HPDE6-E6E7 (cell line): ENCODE measurements around the gene FLCN.
"Not testable (repeated sequence)": the region's sequence is repeated elsewhere in the genome, so short reads cannot be mapped to it uniquely, and the experiment has no call there.

Experiments used
- DNase-seq: peaks from one replicate; pipeline ENCODE4 v3.0.0; 2011; ENCODE audit warnings: missing footprints; ENCODE audit errors: extremely low spot score

Gene FLCN

DNA sequence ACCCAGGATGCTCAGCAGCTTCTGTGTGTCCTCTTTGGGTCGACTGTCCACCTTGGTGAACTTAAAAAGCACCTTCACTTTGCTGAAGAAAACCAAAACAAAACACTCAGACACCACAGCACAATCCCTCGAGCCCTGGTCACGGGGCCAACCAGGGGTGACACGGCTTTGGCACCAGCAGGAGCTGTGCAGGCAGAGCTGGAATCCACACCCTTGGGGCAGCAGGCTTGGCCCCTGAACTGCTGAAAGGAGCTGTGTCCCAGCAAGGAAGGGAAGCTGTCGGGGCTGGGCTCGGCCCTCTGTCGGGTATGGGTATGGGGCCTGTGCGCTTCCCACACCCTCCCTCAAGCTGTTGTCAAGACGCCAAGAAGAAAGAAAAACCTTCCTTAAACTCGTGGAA is 23.2 kb downstream of the FLCN start:
- no peak for DNase-seq

DNA sequence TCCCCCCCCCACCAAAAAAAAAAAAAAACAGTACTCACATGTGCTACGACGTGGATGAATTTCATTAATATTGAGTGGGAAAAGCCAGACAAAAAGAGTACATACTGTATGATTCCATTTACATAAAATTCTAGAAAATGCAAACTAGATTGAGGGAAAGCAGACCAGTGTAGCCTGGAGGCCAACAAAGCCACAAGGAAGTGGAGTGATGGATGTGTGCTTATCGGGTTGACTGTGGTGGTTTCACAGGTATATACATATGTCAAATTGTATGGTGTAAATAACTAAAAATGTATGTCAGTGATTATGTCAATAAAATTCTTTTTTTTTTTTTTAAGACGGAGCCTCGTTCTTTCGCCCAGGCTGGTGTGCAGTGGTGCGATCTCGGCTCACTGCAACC is 29.0 kb downstream of the FLCN start:
- DNase-seq: no peak

DNA sequence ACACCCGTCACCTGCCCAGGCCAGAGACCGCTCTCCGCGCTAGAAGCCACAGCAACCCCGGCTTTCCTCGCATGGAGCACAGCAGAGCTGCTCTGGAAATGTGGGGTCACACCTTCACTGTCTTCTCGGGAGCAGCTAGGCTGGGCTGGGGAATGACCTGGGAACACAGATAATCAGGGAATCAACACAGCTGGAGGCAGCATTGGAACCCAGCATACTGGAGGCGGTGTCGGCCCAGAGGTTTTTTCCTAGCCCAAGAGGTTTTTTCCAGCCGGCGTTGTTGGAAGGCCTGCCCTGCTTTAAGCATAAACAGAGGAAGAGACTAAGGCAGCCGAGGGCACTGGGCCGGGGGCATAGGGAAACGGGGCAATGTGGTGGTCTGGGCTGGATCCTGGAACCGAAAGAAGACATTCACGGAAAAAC is 30.0 kb downstream of the FLCN start:
- no peak for DNase-seq

DNA sequence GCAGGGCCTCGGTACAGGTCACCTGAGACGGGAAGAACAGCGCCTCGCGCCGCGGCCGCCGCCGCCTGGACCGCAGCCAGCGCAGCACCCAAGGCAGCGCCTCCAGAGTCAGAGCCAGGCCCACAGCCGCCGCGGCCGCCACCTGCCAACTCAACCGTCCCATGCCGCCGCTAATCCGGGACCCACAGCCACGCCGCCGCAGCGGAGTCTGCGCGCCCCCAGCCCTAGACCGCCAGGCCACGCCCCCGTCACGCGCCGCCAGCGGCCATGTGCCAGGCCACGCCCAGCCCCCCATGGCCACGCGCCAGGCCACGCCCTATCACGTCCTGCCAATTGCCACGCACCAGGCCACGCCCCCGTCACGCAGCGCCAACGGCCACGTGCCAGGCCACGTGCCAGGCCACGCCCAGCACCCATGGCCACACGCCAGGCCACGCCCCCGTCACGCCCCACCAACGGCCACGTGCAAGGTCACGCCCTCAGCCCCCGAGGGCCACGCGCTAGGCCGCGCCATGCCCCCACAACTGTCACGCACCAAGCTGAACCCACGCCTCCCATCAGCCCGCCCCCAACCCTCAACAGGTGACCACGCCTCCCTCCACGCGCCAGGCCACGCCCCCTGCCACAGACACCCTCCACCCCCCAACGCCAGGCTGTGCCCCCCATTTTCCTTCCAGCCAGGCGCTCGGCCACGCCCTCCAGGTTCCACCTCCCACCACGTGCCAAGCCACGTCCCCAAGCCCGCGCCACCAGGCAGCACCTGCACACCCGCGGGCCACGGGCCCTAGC is 30.6 kb downstream of the FLCN start, which contains the start of gene PLD6:
Gene PLD6, minus strand, starts transcription at position 210 of the 789 bp plus-strand sequence. Its CDS starts 47 bp downstream, at position 163.
- peak; percentile 58 for DNase-seq

GRCh38 chr17:17205368-17206123 is 31.4 kb downstream of the FLCN start:
- DNase-seq: peak; percentile 64

DNA sequence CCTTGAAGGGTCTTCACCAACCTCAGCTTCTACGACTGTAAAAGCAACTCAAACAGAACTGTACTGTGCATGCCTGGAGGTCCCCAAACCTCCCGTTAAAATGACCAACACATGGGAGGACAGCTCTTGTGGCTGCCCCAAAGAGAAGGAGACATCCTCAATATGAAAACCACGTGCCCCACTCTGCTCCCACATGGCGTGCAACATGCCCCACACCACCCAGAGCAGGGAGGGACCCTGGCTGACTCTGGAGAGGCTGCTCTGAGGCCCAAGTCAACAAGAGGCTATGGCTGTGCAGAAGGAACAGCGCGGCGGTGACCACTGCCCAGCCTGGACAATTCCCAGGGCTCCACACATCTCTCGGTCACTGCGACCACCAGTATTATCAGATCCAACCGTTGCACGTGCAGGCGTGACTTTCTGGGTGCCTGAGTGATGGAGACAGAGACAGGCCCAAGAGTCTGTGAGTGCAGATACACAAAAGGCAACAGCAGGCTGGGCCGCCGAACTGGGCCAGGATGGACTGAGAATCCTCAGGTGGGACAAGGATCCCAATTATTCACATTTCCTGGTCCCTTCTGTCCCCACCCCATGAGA is 32.2 kb downstream of the FLCN start:
- DNase-seq: no peak

DNA sequence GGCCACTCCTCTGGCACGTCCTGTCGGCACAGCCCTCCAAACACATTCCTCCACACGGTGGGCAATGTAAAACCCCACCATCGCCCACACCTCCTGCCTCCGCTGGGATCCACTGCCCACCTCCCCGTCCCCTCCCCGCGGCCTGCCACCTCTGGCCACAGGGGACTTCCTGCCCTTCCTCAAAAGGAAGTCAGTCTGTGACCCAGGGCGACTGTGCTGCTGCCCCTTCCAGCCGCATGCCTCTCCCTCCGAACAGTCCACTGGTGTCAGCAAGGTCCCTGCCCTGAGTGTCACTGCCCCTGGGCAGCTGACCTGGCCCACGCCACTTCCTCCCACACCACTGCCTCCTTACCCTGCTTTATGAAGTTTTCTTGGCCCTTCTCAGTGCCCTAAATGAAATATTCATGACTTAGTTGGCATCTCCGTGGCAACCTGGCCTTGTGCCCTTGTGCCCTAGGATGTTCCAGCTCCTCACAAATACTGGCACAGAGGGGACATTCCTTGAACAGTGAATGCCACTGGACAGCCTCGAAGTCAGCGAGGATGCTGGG is 32.9 kb downstream of the FLCN start:
- DNase-seq: no peak

- no peak for DNase-seq
These were observed 33.7 kb downstream of the FLCN start for GRCh38 chr17:17203173-17203730.

GRCh38 chr17:17201907-17202306 is 35.1 kb downstream of the FLCN start:
- DNase-seq: no peak

DNA sequence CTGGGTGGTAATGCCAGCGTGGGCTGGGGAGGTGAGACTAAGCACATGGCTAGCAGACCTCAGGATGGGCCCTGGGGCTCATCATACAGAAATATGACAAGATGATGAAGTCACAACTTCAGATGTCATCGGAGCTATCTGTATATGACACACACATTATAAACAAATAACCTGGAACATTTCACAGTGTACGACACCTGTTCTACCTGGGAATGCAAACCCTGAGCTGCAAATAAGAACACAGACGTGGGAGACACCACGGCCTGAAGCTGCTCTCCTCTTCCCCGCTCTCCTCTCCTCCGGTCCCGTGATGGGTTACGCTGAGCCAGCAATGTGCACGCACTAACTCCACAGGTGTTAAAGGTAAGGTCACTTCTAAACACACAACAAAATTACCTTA is 35.7 kb downstream of the FLCN start:
- DNase-seq: no peak

- no peak for DNase-seq
These were observed 36.1 kb downstream of the FLCN start for GRCh38 chr17:17200831-17201230.

DNA sequence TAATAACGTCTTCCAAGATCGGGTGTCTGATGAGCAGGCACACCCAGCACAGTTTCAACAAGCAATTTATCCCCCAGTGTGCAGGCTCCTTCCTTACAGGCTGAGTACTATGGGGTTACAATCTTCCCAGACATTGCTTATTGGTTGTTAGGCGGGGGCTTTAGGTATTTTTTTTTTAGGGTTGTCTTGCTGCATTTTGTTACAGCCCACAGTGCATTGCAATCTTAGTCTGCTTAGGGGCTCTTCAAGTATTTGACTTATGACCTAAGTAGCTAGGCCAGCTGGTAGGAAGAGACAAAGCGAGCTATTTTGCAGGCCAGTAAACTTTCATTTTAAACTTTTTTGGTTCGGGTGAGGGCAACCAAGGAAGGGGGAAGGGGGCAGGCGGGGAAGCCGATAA is 36.7 kb downstream of the FLCN start:
- DNase-seq: no peak

GRCh38 chr17:17198281-17198680 is 38.7 kb downstream of the FLCN start:
- DNase-seq: no peak

DNA sequence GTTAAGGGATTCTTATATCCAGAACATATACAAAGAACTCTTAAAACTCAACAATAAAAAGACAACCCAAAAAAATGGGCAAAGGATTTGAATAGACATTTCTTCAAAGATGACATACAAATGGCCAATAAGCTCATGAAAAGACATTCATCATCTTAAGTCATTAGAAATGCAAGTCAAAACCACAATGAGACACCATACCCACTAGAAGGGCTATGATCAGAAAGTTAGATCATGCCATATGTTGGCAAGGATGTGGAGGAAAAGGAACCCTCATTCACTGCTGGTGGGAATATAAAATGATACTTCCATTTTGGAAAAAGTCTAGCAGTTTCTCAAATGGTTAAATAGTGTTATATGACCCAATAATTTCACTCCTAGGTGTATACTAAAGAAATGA is 40.2 kb downstream of the FLCN start:
- no peak for DNase-seq

DNA sequence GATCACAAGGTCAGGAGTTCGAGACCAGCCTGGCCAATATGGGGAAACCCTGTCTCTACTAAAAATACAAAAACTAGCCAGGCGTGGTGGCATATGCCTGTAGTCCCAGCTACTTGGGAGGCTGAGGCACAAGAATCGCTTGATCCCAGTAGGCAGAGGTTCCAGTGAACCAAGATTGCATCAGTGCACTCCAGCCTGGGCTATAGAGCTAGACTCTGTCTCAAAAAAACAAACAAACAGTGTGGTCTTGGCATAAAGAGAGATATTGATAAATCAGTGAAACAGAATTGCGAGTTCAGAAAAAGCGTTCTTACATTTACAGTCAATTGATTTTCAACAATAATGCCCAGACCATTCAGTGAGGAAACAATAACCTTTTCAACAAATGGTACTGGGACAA is 41.5 kb downstream of the FLCN start:
- DNase-seq: not testable (repeated sequence)

DNA sequence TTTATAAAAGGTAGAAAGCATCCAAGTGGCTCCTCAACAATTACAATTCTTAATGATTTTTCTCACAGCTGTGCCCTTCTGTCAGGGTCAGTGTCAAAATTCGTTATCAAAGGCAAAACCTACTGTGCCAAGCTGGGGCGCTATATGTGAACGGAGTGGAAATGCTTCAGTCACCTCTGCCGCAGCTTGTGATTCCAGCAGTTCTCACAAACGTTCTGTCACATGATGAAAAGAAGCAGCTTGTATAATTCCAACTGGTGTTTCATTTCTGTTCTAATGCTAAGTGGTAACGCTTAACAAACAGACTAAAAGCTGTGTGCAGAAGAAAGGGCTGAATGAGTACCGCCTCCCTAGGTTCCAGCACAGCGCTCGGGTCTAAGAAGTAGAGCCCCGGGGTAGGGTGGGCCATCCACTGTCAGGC is 45.0 kb downstream of the FLCN start:
- no peak for DNase-seq

DNA sequence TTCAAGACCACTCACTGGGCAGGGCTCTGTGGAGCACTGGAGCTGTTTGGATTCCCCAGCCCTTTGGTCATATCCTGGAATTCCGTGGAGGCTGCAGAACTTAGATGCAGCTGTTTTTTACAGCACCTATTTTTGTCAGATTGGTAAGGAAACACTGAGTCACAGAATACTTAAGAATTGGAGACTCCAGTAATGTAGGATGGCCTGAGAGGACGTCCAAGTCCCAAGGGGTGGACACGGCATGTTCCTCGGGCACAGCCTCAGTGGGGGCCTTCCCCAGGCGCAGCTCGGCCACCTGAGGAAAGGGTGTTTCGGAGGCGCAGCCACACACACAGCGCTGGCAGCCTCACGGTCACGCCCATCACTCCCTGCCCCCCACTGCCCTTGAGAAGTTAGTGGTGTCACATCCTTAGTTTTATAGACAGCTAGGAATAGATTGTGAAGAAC is 45.6 kb downstream of the FLCN start:
- DNase-seq: no peak

GRCh38 chr17:17190188-17190587 is 46.8 kb downstream of the FLCN start:
- no peak for DNase-seq

DNA sequence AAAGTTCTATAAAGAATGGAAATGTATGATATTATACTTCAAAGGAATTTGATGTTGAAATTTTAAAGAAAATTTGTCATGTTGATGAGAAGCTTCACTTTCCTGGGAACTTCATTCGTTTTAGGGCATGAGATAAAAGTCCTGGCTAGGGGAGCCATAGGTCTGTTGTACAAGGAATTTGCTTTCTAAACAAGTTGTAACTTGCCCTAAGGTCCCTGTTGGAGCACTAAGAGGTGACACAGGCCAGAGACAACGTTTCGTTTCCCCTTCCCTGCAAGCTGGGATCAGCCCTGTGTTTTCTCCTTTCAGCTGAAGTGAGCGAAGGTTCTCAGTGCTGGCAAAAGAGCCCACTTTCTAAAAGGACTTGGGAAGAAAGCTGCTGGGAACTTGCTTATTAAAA is 47.4 kb downstream of the FLCN start:
- DNase-seq: no peak

DNA sequence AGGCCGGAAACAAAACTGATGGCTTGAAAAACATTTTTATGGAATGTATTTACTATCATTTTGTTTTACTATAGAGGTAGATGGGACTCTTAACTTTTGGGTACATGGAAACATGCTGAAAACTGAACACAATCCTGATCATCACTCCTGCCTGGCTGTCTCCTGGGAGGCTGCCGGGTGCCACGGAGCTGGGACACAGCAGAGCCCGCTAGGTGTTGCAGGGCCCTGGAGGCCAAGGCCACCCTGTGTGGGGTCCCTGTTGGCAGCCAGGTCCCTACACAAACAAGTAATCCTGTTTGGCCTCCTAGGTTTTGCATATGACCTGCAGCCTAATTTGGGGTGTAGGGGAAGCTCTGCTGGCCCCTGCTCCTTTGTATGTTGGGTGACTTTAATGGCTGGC is 48.4 kb downstream of the FLCN start:
- no peak for DNase-seq

GRCh38 chr17:17186551-17187505 is 50.1 kb downstream of the FLCN start:
- no peak for DNase-seq
